ENCODE data around the gene PLXDC2.

PLXDC2 gene

DNA sequence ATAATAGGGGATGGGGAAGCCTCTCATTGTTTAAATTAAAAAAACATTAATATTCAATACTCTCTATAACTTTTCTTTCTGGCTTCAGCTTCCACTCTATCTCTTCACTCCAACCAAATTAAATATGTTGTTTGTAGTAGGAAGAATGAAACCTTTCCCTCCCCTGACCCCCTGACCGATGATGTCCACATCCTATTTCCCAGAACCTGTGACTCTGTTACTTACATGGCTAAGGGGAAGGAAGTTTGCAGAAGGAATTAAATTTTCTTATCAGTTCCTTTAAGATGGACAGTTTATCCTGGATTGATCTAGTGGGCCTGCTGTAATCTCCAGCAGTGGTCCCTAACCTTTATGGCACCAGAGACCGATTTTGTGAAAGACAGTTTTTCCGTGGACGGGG, 130.0 kb downstream of the PLXDC2 start:
- no peak for DNase-seq

DNA sequence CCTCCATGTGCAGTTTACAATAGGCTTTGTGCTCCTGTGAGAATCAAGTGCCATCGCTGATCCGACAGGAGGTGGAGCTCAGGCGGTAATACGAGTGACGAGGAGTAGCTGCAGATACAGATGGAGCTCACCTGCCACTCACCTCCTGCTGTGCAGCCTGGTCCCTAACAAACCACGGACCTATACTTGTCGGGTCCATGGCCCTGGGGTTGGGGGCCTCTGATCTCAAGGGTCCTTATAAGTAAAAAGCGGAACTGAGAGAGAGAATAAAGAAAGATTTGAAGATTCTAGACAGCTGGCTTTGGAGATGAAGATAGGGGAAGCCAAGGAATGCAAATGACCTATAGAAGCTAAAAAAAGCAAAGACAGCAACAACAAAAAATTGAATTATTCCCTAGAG, 130.6 kb downstream of the PLXDC2 start:
- DNase-seq = no peak

DNA sequence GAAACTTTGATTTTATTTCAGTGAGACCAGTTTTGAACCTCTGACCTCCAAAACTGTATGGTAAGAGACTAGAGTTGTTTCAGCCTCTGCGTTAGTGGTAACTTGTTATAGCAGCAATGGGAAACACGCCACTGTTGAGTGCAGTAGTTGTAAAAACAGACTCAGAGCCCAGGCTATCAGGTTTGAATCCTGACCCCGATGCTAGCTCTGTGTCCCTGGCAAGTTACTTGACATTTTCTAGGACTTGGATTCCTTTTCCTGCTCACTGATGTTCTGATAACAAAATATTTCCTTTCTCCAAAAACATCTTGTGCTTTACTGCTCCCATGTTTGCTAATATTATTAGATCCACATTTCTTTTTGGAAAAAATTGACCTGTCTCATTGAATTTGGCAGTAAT, 131.0 kb downstream of the PLXDC2 start:
- DNase-seq = no peak

DNA sequence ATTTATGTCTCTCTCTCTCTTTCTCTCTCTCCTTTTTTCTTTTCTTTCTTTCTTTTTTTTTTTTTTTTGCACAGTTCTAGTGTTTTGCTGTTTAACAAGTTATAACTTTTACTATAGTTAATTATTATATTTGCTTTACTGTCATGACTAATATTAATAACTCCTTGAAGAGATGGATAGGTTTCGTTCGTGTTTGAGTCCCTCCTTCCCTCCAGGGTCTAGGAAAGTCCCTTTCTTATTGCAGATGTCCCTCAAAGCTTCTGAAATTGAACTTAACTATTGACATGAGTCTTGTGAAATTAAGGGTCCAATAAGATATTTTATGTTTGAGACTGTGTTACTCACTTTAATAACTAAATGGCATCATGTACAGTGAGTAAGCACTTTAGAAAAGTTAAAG, 131.4 kb downstream of the PLXDC2 start:
- DNase-seq = no peak

DNA sequence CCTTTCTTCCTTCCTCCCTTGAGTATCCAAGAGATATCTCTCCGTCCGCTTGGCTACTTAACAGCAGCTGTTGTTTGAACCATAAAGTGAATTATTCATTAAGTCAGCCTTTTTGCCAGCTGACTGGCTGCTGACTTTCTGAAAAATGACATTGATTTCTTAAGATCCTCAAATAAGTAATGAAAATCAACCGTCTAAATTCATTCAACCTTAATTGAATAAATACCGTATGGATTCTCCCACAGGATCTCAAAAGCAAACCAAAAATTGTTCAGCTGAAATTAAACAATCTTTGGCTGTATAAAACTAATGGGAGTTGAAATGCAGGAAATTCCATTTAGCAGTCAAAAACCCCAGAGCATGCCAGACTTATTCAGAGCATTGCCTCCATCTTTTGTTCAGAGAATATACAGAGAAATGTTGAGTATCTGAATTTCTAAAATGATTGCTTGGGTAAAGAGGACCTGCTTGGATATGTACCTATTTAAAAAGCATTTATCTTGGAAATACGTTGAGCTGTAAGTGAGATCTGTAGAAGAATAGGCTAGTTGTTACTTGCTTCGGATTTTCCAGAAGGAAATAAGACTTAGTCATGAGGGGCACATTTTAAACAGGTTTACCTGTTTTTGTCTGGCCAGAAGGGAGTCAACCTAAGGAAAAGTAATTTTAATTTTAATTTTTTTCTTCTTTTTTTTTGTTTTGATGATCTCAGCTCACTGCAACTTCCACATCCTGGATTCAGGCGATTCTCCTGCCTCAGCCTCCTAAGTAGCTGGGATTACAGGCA, 136.2 kb downstream of the PLXDC2 start:
- no peak for DNase-seq

DNA sequence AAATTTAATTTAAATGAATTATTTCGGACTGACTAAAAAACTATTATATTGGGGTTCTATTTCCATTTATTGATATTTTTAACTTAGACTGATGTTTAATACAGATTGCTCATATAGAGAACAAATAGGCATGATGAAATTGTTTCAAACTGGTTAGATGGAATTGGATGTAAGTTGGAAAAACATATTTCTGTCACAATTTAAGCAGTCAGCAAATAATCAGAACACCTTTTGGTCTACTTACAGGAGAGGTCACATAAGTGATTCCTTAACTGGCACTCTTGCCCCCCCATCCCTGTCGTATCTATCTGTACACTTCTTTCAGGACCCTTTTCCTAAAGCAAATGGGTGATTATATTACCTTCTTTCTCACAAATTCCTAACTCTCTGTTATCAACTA, 138.4 kb downstream of the PLXDC2 start:
- no peak for DNase-seq

DNA sequence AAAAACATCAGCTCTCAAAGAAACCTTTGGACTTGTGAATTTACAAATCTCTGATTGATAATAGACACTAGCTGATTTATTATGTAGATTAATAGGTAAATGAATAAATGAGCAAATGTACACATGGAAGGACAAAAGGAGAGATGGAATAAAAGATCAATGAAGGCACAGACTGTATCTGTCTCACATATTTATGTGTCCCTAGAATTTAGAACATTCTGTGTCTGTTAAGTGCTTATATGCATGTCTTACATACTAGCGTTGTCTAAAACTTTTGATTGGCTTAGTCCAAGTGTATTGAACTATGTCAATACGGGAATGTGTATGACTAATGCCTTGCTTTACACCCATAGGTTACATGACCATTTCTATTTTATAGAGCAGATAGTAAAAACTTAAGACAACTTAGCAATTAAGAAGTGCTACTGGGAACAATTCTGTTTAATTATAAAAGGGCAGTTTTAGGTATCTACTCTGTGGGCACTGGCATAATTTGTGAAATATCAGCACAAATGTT, 140.3 kb downstream of the PLXDC2 start:
- DNase-seq = no peak

DNA sequence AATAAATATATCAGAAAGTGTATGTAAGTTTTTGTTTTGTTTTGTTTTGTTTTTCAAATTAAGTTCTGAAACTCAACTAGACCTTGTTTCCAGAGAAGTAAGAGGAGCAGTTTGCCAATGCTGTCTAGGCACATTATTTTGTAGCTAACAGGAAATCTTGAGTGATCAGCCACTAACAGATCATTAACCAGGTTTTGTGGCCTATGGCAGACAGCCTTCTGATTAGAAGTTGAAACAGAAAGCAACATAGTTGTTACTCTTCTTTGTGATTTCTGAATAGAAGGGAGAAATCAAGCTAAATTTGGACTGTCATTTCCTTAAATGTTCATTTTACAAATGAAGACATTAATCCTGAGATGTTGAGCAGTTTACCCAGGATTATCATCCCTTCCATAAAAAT, 142.6 kb downstream of the PLXDC2 start:
- DNase-seq = no peak

DNA sequence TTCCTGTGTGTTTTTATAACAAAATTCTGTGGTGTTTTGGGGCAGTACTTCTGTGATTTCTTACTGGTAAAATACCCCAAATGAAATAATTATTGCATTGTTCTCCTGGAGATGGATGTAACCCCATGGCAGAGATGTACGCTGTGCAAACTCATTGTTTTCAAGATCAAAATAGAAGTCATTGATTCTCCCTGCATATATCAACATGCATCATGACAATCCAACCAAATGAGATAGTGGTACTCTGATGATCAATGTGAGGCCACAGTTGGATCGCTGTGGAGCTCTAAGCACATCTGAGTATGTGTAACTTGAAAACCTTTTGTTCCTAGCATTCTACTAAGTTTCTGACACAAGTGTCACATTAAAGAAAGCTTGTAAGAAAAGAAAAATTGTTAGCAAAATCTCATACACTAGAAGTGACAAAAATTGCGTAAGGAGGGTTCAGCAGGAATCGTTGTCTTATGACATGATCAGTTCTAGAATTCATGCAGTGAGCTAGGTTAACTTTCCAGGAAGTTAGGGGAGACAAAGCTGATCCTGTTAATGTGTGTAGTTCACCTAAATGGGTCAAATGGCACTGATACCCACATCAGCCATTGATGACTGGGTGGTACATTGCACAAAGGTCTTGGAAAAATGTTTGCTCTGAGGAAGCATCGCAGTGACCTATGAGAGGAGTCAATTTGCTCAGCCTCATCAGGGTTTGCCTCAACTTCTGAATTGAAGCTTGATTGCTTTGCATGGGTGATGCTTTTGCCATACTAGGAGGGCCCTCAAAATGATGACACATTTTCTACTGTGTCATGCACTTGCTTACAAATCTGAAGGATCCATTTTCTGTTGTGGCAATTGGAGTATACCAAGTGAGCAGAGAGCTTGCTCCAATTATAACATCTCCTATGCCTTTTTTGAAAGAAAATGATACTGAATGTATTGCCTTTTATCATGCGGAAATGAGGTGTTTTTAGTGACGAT, 145.1 kb downstream of the PLXDC2 start:
- no peak for DNase-seq

DNA sequence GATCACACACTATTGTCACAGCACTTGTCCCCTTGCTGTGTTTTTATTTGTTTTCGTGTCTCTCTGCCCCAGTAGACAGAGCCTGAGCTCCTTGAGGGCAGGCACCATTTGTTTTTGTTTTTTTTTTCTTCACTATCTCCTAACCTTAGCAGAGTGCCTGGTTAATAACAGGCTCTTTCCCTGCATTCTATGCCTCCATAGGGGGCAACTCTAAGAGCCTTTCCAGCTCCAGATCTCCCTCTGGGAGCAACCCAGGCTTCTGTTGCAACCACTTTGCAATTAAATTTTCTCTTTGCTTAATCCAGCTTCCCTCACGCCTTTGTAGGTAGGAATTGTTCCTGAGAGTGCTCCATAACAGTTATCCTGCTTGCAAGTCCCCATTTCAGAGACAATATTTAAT, 148.4 kb downstream of the PLXDC2 start:
- no peak for DNase-seq

DNA sequence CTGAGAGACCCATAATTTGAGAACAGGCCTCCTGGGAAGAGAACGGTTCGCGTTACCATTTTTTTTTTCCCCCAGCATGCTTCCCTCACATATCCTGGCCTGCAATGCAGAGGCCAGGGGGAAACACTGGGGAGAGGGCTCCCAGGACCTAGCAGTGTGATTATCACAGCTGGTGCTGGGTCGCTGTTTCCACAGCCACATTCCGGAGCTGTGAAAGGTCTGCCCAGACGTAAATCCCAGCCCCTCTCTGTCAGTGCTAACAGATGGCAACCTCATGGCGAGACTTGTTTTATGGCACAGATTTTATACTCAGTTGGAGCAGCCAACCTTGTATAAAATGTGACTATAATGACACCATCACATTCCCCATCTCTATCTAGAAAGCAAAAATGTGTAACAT, 150.5 kb downstream of the PLXDC2 start:
- DNase-seq = no peak

DNA sequence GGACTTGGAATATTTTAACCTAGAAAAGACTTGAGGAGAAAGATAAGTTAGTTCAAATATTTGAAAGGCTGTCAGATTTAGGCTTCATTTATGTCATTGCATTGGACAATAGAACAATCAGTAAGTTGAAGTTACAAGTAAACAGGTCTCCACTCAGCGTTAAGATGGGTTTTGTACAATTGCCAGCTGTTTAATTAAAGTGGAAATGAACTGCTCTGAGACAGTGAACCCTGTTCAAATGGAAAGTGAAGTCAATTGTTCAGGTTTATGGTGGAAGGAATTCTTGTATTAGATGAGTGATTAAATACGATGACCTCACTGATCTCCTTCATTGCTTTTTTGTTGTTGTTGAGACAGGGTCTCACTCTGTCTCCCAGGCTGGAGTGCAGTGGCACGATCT, 151.7 kb downstream of the PLXDC2 start:
- no peak for DNase-seq

DNA sequence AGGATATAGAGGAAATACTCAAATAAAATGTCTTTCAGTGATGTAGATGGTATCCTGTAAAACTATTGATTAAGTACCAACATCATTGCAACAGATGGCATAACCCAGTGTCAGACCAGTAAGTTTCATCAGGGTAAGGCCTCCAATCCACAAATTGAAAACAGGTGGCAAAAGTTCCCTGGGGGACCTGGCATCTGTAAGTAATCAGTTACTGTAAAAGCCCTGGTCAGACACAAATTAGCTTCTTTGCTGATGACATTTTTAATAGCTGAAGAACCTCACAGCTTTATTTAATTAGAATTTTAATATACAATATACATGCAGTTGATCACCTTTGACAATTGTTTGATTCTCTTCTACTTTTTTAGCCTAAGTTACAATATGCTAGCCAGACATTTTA, 152.5 kb downstream of the PLXDC2 start:
- no peak for DNase-seq

DNA sequence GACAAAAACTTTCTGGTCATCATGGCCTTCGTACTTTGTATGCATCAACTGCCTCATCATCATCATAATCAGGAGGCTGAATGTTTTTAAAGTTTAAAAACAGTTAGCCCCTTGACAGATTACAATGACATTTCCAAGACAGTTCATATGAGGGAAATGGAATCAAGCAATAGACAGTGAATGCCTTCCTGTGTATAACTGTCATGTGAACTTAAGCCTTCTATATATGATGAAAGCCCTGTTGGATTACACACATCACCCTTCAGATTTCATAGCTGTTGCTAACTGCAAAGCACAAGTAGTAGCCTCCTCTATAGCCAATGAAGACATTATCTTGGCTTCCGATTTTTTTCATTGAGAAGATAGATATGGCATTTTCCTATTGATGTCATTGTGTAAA, 154.0 kb downstream of the PLXDC2 start:
- no peak for DNase-seq

DNA sequence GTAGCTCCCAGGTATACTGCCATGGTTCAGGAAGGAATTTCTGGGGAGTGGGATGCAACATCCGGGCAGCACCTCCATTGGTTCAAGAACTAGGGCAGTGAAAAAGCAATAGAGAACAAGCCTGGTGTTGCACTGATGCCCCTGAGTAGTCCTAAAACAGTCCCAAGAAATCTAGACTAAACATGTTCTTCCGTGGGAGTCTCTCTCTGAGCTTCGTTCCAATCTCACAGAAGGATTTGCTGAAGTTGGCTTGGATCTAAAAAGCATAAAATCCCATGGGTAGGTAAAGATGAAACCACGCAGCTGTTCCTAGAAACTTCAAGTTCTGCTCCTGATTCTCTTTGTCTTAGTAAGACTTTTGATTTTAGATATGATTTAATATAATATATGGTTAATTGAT, 154.5 kb downstream of the PLXDC2 start:
- no peak for DNase-seq

DNA sequence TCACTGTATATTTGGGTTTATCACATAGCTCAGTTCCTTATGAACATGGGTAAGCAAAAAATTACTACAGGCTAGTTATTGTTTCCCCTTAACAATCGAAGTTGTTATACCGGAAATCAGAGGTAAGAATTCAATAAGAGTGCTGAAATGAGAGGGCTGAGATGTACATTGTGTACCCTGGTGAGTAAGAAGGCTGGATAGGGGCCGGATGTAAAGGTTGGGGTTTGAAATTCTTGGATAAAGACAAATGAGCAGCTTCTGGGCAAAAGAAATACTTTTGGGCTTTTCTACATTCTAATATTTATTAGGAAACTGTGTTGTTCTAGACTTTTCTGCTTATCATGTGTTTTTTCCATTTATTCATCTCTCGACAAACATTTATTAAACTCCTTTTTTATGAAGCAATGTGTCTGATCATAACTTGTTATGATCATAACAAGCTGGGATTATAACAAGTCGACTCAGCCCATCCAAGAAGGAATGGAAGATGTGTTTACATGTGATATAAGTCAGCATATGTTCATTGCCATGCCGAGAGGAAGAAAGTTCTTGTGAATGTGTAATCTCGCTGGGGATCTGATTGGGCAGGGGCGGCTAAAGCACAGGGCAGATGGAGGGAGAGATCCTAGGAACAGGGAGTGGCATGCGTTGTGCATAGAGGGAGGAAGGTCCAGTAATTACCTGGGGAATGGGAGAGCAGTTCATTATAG, 155.3 kb downstream of the PLXDC2 start:
- DNase-seq = no peak

DNA sequence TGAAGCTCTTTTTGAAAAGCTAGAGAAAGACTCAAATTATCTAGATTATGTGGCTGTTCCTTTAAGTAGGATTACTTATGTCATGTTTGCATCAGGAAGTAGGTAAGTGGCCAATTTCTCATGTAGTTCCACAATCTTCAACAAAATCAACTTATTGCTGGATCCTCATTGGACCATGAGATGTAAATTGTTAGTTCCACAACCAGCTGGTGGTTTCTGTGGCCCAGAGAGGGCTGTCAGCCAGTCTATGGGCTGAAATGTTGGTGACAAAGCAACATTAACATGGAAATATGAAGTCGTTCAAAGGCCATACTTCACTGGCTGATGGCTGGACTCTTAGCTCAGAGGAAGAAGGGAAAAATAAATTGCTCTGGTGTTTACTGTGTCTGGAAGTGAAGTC, 157.9 kb downstream of the PLXDC2 start:
- DNase-seq = no peak

DNA sequence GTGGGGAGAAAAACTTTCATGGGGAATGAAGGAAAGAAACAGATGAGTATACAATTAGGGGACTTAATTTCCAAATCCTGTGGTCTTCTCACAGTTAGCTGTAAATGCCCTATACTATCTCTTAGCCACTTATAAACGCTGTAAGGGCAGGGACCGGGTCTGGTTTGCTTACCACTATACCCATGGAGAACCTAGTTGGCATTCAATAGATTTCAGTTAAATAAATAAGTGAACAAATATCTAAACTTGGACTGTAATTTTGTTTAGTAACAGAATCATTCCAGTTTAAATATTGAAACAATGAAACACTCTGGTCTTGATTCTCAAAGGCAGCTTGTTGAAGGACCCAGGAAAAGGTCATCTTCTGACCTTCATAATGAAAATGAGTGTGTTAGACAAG, 158.3 kb downstream of the PLXDC2 start:
- no peak for DNase-seq

DNA sequence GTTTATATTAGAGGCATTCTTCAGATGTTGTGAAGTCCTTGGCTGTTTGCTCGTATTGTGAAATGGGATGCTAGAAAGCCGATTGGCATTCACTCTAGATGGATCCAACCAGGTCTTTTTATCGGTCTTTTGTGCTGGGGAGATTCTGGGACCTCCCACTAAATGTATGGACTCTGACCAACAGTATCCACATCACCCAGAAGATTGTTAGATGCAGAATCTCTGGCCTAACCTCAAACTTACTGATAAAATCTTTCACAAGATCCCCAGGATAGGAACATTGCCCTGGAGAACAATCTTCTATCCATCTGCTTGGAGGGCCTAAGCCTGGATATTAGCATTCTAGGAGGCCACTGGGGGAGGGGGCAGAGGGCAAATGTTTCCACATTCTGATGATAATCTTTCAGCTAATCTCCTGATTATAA, 160.9 kb downstream of the PLXDC2 start:
- no peak for DNase-seq

DNA sequence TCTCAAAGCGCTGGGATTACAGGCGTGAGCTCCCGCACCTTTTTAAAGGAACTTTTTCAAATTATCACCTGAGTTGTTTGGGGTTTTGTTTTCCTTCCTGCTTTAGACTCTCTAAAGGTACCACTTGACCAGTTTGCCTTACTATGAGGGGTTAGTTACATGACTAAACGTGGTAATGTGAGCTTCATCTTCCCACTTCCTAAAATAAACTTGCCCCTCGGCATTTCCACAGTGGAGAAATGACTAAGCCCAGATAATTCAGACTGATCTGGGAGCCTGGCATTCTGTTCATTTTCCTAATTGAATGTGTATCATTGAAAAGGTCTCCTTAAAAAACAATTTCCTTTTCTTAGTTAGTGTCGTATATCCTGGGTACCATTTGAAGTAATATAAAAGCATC, 163.4 kb downstream of the PLXDC2 start:
- no peak for DNase-seq

DNA sequence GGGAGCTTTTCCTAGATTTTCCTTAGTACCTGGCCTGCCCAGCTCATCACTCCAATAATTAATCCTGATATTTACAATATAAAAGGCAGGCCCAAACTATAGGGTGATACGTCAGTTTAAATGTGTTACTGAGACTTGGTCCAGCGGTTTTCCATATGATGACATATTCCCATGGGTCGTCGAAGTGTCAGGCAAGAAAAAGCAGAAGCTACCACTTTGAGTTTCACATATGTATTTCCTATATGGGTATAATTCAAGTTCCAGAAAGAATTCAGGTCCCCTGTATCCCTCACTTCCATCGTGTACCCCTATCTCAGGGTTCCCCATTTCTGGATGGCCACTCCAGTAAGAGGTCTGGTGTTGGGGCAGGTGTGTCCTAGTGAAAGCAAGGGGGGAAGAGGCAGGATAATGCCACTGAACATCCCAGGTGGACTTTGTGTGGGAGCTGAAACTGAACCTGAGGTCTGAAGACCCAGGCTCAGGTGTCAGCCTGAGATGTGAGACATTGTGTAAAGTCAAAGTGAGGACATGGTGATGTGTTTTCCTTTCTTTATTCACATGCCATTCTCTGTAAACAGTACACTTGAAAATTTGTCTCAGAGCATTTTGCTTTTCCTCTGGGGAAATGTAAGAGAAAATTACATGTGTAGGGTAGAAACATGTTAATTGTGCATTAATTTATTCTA, 167.8 kb downstream of the PLXDC2 start:
- no peak for DNase-seq

DNA sequence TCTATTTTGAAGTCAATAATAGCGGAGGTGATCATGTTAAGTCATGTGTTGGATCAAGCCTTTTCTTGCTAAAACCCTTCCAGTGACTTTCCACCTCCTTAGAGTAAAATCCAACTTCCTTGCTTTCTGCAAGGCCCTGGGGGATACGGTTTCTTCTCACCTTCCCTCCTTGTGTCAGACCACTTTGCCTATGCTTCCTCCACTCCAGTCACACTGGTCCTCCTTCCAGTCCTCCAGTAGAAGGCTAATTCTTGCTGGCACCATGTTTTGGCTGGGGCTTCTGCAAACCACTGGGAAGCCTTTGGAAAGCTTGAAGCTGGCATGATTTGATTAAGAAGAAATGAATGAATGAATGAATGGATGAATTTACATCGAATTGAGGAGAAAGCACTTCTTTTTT, 169.5 kb downstream of the PLXDC2 start:
- no peak for DNase-seq

DNA sequence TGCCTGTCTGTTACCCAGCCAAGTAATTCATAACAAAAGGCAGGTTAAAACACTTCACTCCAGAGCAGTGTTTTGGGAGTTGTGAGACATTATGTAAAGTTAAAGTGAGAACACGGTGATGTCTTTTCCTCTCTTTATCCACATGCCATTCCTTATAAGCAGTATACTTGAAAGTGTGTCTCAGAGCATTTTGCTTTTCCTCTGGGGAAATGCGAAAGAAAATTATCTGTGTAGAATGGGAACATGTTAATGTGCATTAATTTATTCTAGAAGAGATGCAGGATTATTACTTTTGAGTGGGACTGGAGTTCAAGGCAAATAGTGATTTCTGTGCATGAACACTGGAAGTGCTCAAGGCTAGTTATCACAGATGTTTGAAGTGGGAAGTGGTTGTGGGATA, 170.4 kb downstream of the PLXDC2 start:
- DNase-seq = no peak
